HG02970 (cell line): Measurements from ENCODE around the gene LRRC75A.
"Not testable (repeated sequence)": the region's sequence is repeated elsewhere in the genome, so short reads cannot be mapped to it uniquely, and the experiment has no call there.

Source experiments
- ATAC-seq: cut with Tn5 transposase; IDR thresholded peaks from one replicate; pipeline ENCODE4 v1.9.1; 2021; ENCODE audit warnings: mild to moderate bottlenecking, moderate library complexity, moderate number of reproducible peaks; ENCODE audit not compliant: unreplicated experiment, low FRiP score

Gene LRRC75A

GRCh38 chr17:16491703-16492612 is at the start of gene LRRC75A:
TSS of gene LRRC75A (minus strand) at chr17:16492193. CDS start at chr17:16491990, 203 bp downstream.
- ATAC-seq: no peak

GRCh38 chr17:16537130-16537458 is 45.1 kb upstream of the LRRC75A start:
- no peak for ATAC-seq

GRCh38 chr17:16534236-16534635 is 42.2 kb upstream of the LRRC75A start:
- no peak for ATAC-seq

- no peak for ATAC-seq
Measured at GRCh38 chr17:16529906-16530305, 37.9 kb upstream of the LRRC75A start.

GRCh38 chr17:16527298-16527697 is 35.3 kb upstream of the LRRC75A start:
- no peak for ATAC-seq

GRCh38 chr17:16525556-16525955 is 33.6 kb upstream of the LRRC75A start:
- ATAC-seq: not testable (repeated sequence)

GRCh38 chr17:16521070-16521727 is 29.2 kb upstream of the LRRC75A start:
- no peak for ATAC-seq

- ATAC-seq: no peak
Measured at GRCh38 chr17:16519021-16519420, 27.0 kb upstream of the LRRC75A start.

- ATAC-seq: no peak
Measured at GRCh38 chr17:16517477-16517876, 25.5 kb upstream of the LRRC75A start.

GRCh38 chr17:16516594-16517051 is 24.6 kb upstream of the LRRC75A start:
- ATAC-seq: no peak

GRCh38 chr17:16515933-16516332 is 23.9 kb upstream of the LRRC75A start:
- no peak for ATAC-seq

- ATAC-seq: no peak
Measured at GRCh38 chr17:16513873-16514272, 21.9 kb upstream of the LRRC75A start.

GRCh38 chr17:16512011-16512410 is 20.0 kb upstream of the LRRC75A start:
- ATAC-seq: no peak

- no peak for ATAC-seq
Measured at GRCh38 chr17:16511593-16511992, 19.6 kb upstream of the LRRC75A start.

GRCh38 chr17:16507918-16508533 is 16.0 kb upstream of the LRRC75A start:
- ATAC-seq: no peak

GRCh38 chr17:16506188-16506587 is 14.2 kb upstream of the LRRC75A start:
- ATAC-seq: no peak

GRCh38 chr17:16504984-16505383 is 13.0 kb upstream of the LRRC75A start:
- ATAC-seq: no peak

- ATAC-seq: no peak
Measured at GRCh38 chr17:16496820-16497489, 5.0 kb upstream of the LRRC75A start.

- no peak for ATAC-seq
Measured at GRCh38 chr17:16495980-16496819, 4.2 kb upstream of the LRRC75A start.

- ATAC-seq: no peak
Measured at GRCh38 chr17:16495561-16495960, 3.6 kb upstream of the LRRC75A start.
